Cardiac fibroblast (primary cell): ENCODE data around the gene CCDC33.

Experiments used
- DNase-seq, 2 donors: peaks; one replicate each; pipeline versions ENCODE4 v3.0.0 to v3.0.0-alpha.2; 2010; ENCODE audit warnings: low read depth in 2 of 2
- H3K4me3 ChIP-seq, 2 donors: replicated peaks in 1 of 2; 1 replicate in 1 of 2; 2 replicates in 1 of 2; pipeline ENCODE4 v1.5.1; 2011; ENCODE audit warnings: low read depth in 2 of 2, low read length in 2 of 2, mild to moderate bottlenecking in 2 of 2, moderate library complexity in 1 of 2
- CTCF ChIP-seq: IDR thresholded peaks from one replicate; pipeline ENCODE4 v1.5.1; 2011; ENCODE audit warnings: low read depth, mild to moderate bottlenecking, low read length, inconsistent platforms

CCDC33 gene

DNA sequence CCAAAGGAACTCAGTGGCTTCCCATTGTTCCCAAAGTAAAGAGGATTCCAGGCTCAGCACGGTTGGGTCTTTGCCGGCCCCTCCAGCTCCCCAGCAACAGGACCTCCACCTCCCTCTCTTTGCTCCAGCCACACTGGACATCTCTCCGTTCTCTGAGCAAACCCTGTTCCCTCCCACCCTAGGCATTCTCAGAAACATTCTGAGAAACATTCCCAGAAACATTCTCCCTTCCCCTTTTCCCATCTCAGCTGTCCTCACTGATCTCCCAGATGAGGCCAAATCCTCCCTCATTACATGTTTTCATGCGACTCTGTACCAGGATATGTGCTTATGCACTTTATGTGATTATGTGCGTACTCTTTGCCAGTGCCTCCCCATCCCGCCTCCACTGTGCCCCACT lies 14.1 kb downstream of the CCDC33 start:
- no peak for DNase-seq
- TF ChIP-seq CTCF = no peak
- H3K4me3 ChIP-seq = no peak overlapping the region

- no peak overlapping the region for H3K4me3 ChIP-seq
- TF ChIP-seq CTCF = no peak
- no peak for DNase-seq
Measured at GRCh38 chr15:74251131-74251811, 15.1 kb downstream of the CCDC33 start.

DNA sequence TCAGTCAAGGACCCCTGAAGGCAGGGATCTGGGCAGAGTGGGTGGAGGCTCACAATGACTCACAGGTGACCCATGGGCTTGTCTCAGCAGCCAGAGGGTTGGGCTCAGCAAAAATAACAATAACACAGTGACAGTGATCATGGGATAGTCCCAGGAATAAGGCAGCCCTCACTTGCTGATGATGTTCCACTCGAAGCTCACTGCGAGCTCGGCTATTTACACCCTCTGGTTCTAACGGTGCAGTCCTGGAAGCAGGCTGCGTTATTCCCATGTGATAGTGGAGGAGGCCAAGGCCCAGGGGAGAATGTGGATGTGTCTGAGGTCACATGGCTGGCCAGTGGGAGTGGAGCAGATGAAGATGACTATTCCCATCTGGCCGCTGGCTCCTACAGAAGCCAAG lies 16.2 kb downstream of the CCDC33 start:
- peak; percentile 34 to 66 for DNase-seq
- no peak overlapping the region for H3K4me3 ChIP-seq
- no peak for TF ChIP-seq CTCF

DNA sequence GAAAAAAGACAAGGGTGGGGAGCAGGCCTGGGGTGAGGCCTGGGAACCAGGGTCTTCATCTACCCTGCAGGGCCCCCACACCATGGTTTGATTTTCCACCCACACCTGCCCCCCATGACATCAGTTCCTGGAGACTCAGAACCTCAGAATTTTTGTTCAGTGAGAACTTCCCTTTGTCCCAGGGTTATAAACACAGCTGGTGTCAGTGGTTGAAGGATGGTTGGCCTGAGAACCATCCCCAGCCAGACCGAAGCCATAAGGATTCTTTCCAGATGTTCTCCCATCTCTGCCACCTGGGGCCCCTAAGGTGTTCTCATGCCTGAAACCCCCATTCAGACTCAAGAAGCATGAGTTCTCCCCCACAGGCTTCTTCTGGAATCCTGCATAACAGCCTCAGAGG lies 16.6 kb downstream of the CCDC33 start:
- peak in 1 of 2 donors; percentile 54 for DNase-seq
- H3K4me3 ChIP-seq = no peak overlapping the region
- TF ChIP-seq CTCF = no peak

DNA sequence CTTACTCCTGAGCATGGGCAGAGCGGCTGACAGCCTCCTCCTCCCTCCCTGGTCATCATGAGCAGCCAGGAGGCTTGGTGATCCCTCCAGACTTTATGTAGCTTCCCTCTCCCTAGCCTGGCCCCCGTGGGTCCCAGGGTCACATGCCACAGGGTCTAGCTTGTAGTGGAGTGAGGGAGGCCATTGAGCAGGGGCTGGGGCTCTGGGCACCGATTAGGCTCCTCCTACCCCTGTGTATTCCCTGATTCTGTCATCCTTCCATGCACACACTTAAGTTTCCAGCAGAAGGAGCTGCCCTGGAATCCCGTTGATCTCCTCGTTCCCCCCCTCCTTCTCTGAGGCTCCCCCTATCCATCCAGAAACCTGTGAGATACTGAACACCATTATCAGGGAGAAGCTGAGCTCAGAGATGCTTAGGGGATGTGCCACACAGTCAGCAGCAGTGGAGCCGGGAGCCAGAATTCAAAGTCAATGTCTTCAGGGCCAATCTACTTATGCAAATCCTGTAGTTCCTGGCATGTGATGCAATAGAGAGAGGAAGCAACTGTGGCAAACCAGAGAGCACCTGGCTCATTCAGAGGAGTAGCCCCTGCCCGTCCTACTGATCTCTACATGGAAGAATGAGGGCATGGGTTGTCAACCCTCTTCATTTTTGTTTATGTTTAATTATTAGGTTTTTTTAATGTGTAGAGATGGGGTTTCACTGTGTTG lies 17.2 kb downstream of the CCDC33 start:
- TF ChIP-seq CTCF = no peak
- H3K4me3 ChIP-seq = no peak overlapping the region
- DNase-seq = peak in 1 of 2 donors; percentile 25

GRCh38 chr15:74257105-74257504 lies 21.0 kb downstream of the CCDC33 start:
- no peak overlapping the region for H3K4me3 ChIP-seq
- no peak for DNase-seq
- TF ChIP-seq CTCF = no peak
